PC-9 (cell line): Measurements from ENCODE around the gene ETS1. TPM values are rescaled to one million over a fixed set of nuclear protein-coding genes. Genes with fewer than 3 reads are reported as not detected.

Experiments used
- BruUV-seq: library from RNA; stranded (reverse); fragments of 400-500 nt; replicated peaks from 2 replicates; lab custom pipeline; 2021; lab: Mats Ljungman, UMichigan
- CTCF ChIA-PET: fragments of 300-600 bp; sonication (Branson Sonifier 250); formaldehyde crosslinking; loops from one replicate; lab custom pipeline; 2022; ENCODE audit warnings: antibody characterized with exemption; lab: Charles Lee
- POLR2A ChIA-PET: fragments of 300-600 bp; sonication (Branson Sonifier 250); formaldehyde crosslinking; loops from one replicate; lab custom pipeline; 2022; ENCODE audit warnings: antibody characterized with exemption; ENCODE audit not compliant: unreplicated experiment; lab: Charles Lee
- DNase-seq, 2 experiments: peaks; one replicate each; pipeline versions ENCODE4 v3.0.0 to v3.0.0-alpha.2; 2015 to 2022; ENCODE audit warnings: mixed read lengths in 1 of 2
- H2AFZ ChIP-seq: fragments of 200-600 bp; sonication (generic); 2 replicates; pipeline ENCODE4 v1.8.1; 2017; ENCODE audit warnings: antibody characterized with exemption
- H3F3A ChIP-seq: fragments of 200-600 bp; sonication (generic); 2 replicates; pipeline ENCODE4 v1.8.1; 2017; ENCODE audit warnings: antibody characterized with exemption, mild to moderate bottlenecking, low read depth; ENCODE audit not compliant: insufficient read depth
- H3K27ac ChIP-seq: fragments of 200-600 bp; sonication (generic); 2 replicates; pipeline ENCODE4 v1.6.1; 2016; ENCODE audit warnings: mixed run types
- H3K27me3 ChIP-seq: fragments of 200-600 bp; sonication (generic); 2 replicates; pipeline ENCODE4 v1.6.1; 2016; ENCODE audit warnings: low read depth, mixed run types; ENCODE audit not compliant: insufficient read depth
- H3K36me3 ChIP-seq: fragments of 200-600 bp; sonication (generic); 2 replicates; pipeline ENCODE4 v1.6.1; 2016; ENCODE audit warnings: low read depth, mixed run types
- H3K4me1 ChIP-seq: fragments of 200-600 bp; sonication (generic); replicated peaks from 2 replicates; pipeline ENCODE4 v1.6.1; 2016; ENCODE audit warnings: mixed run types; ENCODE audit not compliant: insufficient read depth
- H3K4me2 ChIP-seq: fragments of 200-600 bp; sonication (generic); 2 replicates; pipeline ENCODE4 v1.6.1; 2017; ENCODE audit warnings: mixed run types
- H3K4me3 ChIP-seq: fragments of 200-600 bp; sonication (generic); 2 replicates; pipeline ENCODE4 v1.6.1; 2016; ENCODE audit warnings: mixed run types
- H3K79me2 ChIP-seq: fragments of 200-600 bp; sonication (generic); 2 replicates; pipeline ENCODE4 v1.6.1; 2017; ENCODE audit warnings: low read depth, mixed run types
- H3K9me2 ChIP-seq: fragments of 200-600 bp; sonication (generic); 2 replicates; pipeline ENCODE4 v1.8.1; 2017; ENCODE audit warnings: mild to moderate bottlenecking; ENCODE audit not compliant: insufficient read depth
- H3K9me3 ChIP-seq: fragments of 200-600 bp; sonication (generic); 2 replicates; pipeline ENCODE4 v1.8.1; 2016; ENCODE audit warnings: low read depth; ENCODE audit not compliant: insufficient read depth
- H4K20me1 ChIP-seq: fragments of 200-600 bp; sonication (generic); 2 replicates; pipeline ENCODE4 v1.8.1; 2017; ENCODE audit not compliant: insufficient read depth
- EZH2 ChIP-seq: fragments of 200-600 bp; sonication (generic); IDR thresholded peaks from 2 replicates; pipeline ENCODE4 v1.8.0; 2017; ENCODE audit warnings: antibody characterized with exemption, low read depth
- intact Hi-C: fragments of 100-400 bp; cut with micrococcal nuclease; formaldehyde crosslinking; loops from one replicate; pipeline ENCODE4 v1.10.0; 2022; ENCODE audit not compliant: unreplicated experiment
- total RNA-seq: library from RNA; stranded (reverse); gene quantifications from 2 replicates; pipeline ENCODE4 v1.2.3, GENCODE V29; 2021
- TF ChIP-seq, protein P1 (sequence below): fragments of 200-600 bp; sonication (generic); conservative IDR thresholded peaks from 2 replicates; pipeline ENCODE4 v1.6.1; 2017; ENCODE audit warnings: mixed run types, antibody characterized with exemption, mild to moderate bottlenecking, moderate library complexity

The ETS1 gene
- total RNA-seq, 1 experiment from 2014 or later = 23.3 TPM

DNA sequence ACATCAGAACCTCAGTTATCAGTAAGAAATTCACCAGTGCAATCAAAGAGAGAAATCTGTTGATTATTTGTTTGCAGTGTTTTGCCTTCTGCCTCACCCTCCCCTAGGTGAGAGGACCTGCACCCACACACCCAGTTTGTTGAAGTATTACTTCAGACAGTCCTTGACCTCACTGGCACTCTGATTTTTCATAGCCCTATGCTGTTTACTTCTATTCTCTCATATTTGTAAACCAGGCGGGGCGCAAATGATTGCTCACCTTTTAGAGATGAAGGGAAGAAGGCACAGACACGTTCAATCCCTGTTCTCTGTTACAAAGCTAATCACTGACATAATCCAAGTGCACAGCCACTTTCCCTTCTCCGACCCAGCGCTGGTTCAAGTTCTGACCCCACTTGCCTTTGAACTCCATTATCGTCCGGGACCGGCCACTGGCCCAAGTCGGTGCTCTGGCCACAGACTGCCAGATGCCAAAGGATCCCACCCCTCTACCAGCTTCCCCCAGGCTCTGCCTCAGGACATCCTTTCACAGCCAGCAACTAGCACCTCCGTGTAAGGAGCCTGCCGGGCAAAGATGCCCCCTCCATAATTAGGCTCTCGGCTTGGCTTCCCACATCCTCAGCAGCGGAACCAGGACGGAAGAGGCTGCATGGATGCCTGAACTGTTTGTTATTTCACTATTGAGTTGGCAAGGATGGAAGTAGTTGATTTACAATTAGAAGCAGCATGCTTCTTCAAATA lies 1.7 kb downstream of the ETS1 start:
- H3K27me3 ChIP-seq = no peaks in the 10 kb centered on the region

DNA sequence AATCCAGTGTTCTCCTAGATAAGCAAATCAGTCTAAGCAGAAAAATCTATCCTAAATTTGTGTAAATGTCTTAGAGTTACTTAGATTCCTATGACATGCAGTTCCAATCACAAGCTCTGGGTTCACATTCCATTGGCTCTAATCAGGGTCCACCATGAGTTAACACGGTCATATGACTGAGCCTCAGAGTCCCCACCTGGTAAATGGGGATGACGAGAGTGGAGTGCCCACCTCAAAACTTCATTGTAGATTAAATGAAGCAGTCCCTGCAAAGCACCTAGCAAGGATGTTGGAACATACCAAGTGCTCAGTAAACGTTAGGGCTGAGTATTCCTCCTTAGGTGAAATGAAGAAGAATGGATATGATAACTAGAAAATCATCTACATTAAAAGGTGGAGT lies 3.1 kb downstream of the ETS1 start:
- no TSS peak for BruUV-seq
- intact Hi-C loops = no loop called here
- CTCF ChIA-PET = no interaction called here

More for the DNA sequence above, 1.7 kb downstream of the ETS1 start:
- no peaks in the 10 kb centered on the region for H4K20me1 ChIP-seq
- no peaks in the 10 kb centered on the region for H3K9me3 ChIP-seq
- no peaks in the 10 kb centered on the region for H3K36me3 ChIP-seq
- peaks cover 20% of the 10 kb centered on the region for H3K4me1 ChIP-seq
- no peak for DNase-seq
- intact Hi-C loops = no loop called here
- H3F3A ChIP-seq = peaks cover 6% of the 10 kb centered on the region; the same call in 1 of the 2 replicates
- no peak overlapping the region for H2AFZ ChIP-seq
- no peak overlapping the region for H3K4me3 ChIP-seq
- TF ChIP-seq EZH2 = no peak
- TF ChIP-seq, protein P1, sequence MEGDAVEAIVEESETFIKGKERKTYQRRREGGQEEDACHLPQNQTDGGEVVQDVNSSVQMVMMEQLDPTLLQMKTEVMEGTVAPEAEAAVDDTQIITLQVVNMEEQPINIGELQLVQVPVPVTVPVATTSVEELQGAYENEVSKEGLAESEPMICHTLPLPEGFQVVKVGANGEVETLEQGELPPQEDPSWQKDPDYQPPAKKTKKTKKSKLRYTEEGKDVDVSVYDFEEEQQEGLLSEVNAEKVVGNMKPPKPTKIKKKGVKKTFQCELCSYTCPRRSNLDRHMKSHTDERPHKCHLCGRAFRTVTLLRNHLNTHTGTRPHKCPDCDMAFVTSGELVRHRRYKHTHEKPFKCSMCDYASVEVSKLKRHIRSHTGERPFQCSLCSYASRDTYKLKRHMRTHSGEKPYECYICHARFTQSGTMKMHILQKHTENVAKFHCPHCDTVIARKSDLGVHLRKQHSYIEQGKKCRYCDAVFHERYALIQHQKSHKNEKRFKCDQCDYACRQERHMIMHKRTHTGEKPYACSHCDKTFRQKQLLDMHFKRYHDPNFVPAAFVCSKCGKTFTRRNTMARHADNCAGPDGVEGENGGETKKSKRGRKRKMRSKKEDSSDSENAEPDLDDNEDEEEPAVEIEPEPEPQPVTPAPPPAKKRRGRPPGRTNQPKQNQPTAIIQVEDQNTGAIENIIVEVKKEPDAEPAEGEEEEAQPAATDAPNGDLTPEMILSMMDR = no peak
- CTCF ChIA-PET = no interaction called here
- no peak overlapping the region for H3K4me2 ChIP-seq
- no TSS peak for BruUV-seq
- H3K79me2 ChIP-seq = no peaks in the 10 kb centered on the region
- POLR2A ChIA-PET = no interaction called here
- H3K27ac ChIP-seq = no peak overlapping the region
- H3K9me2 ChIP-seq = no peaks in the 10 kb centered on the region

DNA sequence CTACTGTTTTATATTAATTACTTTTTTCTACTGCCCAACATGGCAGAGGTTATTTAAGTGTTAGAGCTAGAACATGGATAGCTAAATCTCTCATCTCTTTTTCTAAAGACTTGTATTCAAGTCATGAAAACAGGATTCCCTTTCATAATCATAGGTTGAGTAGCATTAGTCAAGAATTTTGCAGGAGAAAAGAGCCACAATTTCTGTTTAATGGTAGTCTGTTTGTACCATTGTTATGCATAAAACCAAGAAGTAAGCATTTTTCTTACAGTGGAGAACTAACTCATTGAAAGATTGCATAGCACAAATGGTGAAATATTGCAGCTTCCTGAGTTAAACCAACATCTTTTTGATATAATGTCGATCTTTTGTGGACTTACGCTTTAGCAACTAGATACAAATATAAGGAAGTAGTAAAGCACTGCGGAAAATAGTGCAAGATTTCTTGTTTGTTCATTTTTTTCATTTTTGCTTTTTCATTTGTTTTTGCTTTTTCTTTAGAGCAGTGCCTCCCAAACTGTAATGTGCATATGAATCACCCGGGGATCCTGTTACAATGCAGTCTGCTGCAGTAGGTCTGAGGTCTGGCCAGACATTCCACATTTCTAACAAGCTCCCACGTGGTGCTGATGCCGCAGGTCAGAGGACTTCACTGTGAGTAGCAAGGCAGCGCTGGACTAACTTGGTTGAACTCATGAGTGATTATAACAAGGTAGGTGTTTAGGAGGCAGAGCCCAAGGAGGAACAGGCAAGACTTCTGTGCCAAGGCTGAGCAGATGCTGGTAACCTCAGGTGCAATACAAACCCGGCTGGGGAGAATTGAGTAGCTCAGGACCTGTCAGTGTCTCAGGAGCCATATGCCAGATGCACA lies 4.6 kb downstream of the ETS1 start:
- ChIA-PET CTCF (no interaction called here), POLR2A (no interaction called here)
- no peaks in the 10 kb centered on the region for H3K36me3 ChIP-seq
- peak overlapping the region; percentile 28; the same call in 1 of the 2 replicates for H3K4me3 ChIP-seq
- peak overlapping the region; percentile 14; the same call in 1 of the 2 replicates for H2AFZ ChIP-seq
- TF ChIP-seq, protein P1 = no peak
- no peak for TF ChIP-seq EZH2
- H3F3A ChIP-seq = peaks cover 6% of the 10 kb centered on the region; the same call in 1 of the 2 replicates
- H4K20me1 ChIP-seq = no peaks in the 10 kb centered on the region
- no peaks in the 10 kb centered on the region for H3K9me3 ChIP-seq
- no TSS peak for BruUV-seq
- H3K27ac ChIP-seq = peak overlapping the region; percentile 52
- peak overlapping the region; percentile 69 for H3K4me2 ChIP-seq
- H3K27me3 ChIP-seq = no peaks in the 10 kb centered on the region
- intact Hi-C loops = loop anchor here (2.0 kb wide), 1 partner anchor 60 kb away; no protein-coding TSS in a partner anchor
- no peaks in the 10 kb centered on the region for H3K79me2 ChIP-seq
- H3K4me1 ChIP-seq = peaks cover 20% of the 10 kb centered on the region
- peak; percentile 71 to 89 for DNase-seq
- no peaks in the 10 kb centered on the region for H3K9me2 ChIP-seq

More for the DNA sequence above, 3.1 kb downstream of the ETS1 start:
- H3K79me2 ChIP-seq = no peaks in the 10 kb centered on the region
- no peak overlapping the region for H3K27ac ChIP-seq
- H3K36me3 ChIP-seq = no peaks in the 10 kb centered on the region
- POLR2A ChIA-PET = no interaction called here
- H3F3A ChIP-seq = peaks cover 6% of the 10 kb centered on the region; the same call in 1 of the 2 replicates
- TF ChIP-seq EZH2 = no peak
- TF ChIP-seq, protein P1 = no peak
- H3K9me3 ChIP-seq = no peaks in the 10 kb centered on the region
- H3K9me2 ChIP-seq = no peaks in the 10 kb centered on the region
- H4K20me1 ChIP-seq = no peaks in the 10 kb centered on the region
- no peak overlapping the region for H3K4me3 ChIP-seq
- peaks cover 20% of the 10 kb centered on the region for H3K4me1 ChIP-seq
- no peak for DNase-seq
- H3K27me3 ChIP-seq = no peaks in the 10 kb centered on the region
- H2AFZ ChIP-seq = no peak overlapping the region
- no peak overlapping the region for H3K4me2 ChIP-seq
